Neural progenitor cell (in vitro differentiated cells): ENCODE measurements around the gene CITED4. TPM values are rescaled to one million over a fixed set of nuclear protein-coding genes. Genes with fewer than 3 reads are reported as not detected.
A peak's percentile ranks its signal among the peaks of the same experiment; 100 is the strongest.

Source experiments
- DNase-seq: peaks from one replicate; pipeline ENCODE4 v3.0.0-alpha.2; 2016; ENCODE audit warnings: low spot score
- H2AFZ ChIP-seq: fragments of 200-600 bp; sonication (generic); replicated peaks from 2 replicates; pipeline ENCODE4 v1.6.1; 2016; ENCODE audit warnings: antibody characterized with exemption
- H3F3A ChIP-seq: fragments of 200-600 bp; sonication (generic); 2 replicates; pipeline ENCODE4 v1.6.1; 2016; ENCODE audit warnings: antibody characterized with exemption, low read depth
- H3K27ac ChIP-seq: fragments of 200-600 bp; sonication (generic); 2 replicates; pipeline ENCODE4 v1.5.1; 2016; ENCODE audit warnings: mild to moderate bottlenecking
- H3K27me3 ChIP-seq: fragments of 200-600 bp; sonication (generic); 2 replicates; pipeline ENCODE4 v1.6.1; 2016; ENCODE audit warnings: mild to moderate bottlenecking, moderate library complexity
- H3K36me3 ChIP-seq: fragments of 200-600 bp; sonication (generic); 2 replicates; pipeline ENCODE4 v1.5.1; 2016
- H3K4me1 ChIP-seq: fragments of 200-600 bp; sonication (generic); 2 replicates; pipeline ENCODE4 v1.6.1; 2016; ENCODE audit warnings: mixed run types
- H3K4me2 ChIP-seq: fragments of 200-600 bp; sonication (generic); 2 replicates; pipeline ENCODE4 v1.6.1; 2016
- H3K4me3 ChIP-seq: fragments of 200-600 bp; sonication (generic); 2 replicates; pipeline ENCODE4 v1.5.1; 2016
- H3K79me2 ChIP-seq: fragments of 200-600 bp; sonication (generic); 2 replicates; pipeline ENCODE4 v1.6.1; 2016; ENCODE audit warnings: low read depth
- H3K9ac ChIP-seq: fragments of 200-600 bp; sonication (generic); 2 replicates; pipeline ENCODE4 v1.6.1; 2016
- H3K9me3 ChIP-seq: fragments of 200-600 bp; sonication (generic); 2 replicates; pipeline ENCODE4 v1.5.1; 2016; ENCODE audit warnings: low read depth
- H4K20me1 ChIP-seq: fragments of 200-600 bp; sonication (generic); 2 replicates; pipeline ENCODE4 v1.6.1; 2016; ENCODE audit warnings: low read depth
- H3K27ac Mint-ChIP-seq: 3 replicates; pipeline ENCODE4 v1.8.0; 2021; ENCODE audit warnings: mixed read lengths
- H3K27me3 Mint-ChIP-seq: 2 replicates; pipeline ENCODE4 v1.8.0; 2022; ENCODE audit warnings: low read depth, mild to moderate bottlenecking, inconsistent platforms, moderate library complexity, mixed read lengths; ENCODE audit not compliant: insufficient read depth
- H3K36me3 Mint-ChIP-seq: 3 replicates; pipeline ENCODE4 v1.8.0; 2021; ENCODE audit warnings: mixed read lengths
- H3K4me1 Mint-ChIP-seq: 3 replicates; pipeline ENCODE4 v1.8.0; 2021; ENCODE audit warnings: mixed read lengths
- H3K4me3 Mint-ChIP-seq: 3 replicates; pipeline ENCODE4 v1.8.0; 2021; ENCODE audit warnings: mild to moderate bottlenecking, moderate library complexity, mixed read lengths
- H3K9me3 Mint-ChIP-seq: 3 replicates; pipeline ENCODE4 v1.8.0; 2020; ENCODE audit warnings: mixed read lengths
- EZH2 ChIP-seq: fragments of 200-600 bp; sonication (generic); IDR thresholded peaks from 2 replicates; pipeline ENCODE4 v1.6.1; 2017; ENCODE audit warnings: antibody characterized with exemption, mild to moderate bottlenecking, moderate library complexity
- EZH2phosphoT487 ChIP-seq: fragments of 200-600 bp; sonication (generic); IDR thresholded peaks from 2 replicates; pipeline ENCODE4 v1.6.1; 2017; ENCODE audit warnings: antibody characterized with exemption
- total RNA-seq: library from RNA; depleted of rRNA; stranded (reverse); fragments of >200 nt; gene quantifications from 2 replicates; pipeline ENCODE4 v1.2.3, GENCODE V29; 2015; ENCODE audit warnings: low replicate concordance
- TF ChIP-seq, protein P1 (sequence below): fragments of 200-600 bp; sonication (generic); IDR thresholded peaks from 2 replicates; pipeline ENCODE4 v1.5.1; 2017; ENCODE audit warnings: antibody characterized with exemption, mild to moderate bottlenecking

CITED4 gene
- total RNA-seq, 1 donor from 2014 or later: 0.77 TPM

DNA sequence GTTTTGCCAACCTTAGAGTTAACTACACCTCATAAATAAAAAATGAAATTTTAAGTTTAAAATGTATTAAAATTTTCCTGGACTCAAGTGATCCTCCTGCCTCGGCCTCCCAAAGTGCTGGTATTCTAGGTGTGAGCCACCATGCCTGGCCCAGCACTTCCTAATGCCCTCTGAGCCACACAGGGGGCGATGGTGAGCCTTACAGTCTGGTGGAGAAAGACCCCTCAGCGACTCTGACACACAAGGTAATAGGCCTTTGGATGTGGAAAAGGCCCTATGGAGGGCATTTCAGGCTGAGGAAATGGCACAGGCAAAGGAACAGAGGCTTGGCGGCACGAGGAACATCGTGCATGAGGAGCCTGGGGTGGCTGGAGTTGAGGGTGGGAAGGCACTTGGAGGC, 6.7 kb downstream of the CITED4 start:
- peaks cover 27% of the 10 kb centered on the region for H3K27me3 ChIP-seq
- H3K4me2 ChIP-seq: no peak overlapping the region
- no peak overlapping the region for H3K9ac ChIP-seq
- peaks cover 18% of the 10 kb centered on the region for H3K4me1 Mint-ChIP-seq
- no peaks in the 10 kb centered on the region for H3K36me3 Mint-ChIP-seq
- no peak overlapping the region for H3K4me3 Mint-ChIP-seq
- H3K4me3 ChIP-seq: no peak overlapping the region
- TF ChIP-seq, protein P1, sequence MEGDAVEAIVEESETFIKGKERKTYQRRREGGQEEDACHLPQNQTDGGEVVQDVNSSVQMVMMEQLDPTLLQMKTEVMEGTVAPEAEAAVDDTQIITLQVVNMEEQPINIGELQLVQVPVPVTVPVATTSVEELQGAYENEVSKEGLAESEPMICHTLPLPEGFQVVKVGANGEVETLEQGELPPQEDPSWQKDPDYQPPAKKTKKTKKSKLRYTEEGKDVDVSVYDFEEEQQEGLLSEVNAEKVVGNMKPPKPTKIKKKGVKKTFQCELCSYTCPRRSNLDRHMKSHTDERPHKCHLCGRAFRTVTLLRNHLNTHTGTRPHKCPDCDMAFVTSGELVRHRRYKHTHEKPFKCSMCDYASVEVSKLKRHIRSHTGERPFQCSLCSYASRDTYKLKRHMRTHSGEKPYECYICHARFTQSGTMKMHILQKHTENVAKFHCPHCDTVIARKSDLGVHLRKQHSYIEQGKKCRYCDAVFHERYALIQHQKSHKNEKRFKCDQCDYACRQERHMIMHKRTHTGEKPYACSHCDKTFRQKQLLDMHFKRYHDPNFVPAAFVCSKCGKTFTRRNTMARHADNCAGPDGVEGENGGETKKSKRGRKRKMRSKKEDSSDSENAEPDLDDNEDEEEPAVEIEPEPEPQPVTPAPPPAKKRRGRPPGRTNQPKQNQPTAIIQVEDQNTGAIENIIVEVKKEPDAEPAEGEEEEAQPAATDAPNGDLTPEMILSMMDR: peak; percentile 47
- TF ChIP-seq EZH2: no peak
- peak; percentile 45 for DNase-seq
- peaks cover 19% of the 10 kb centered on the region for H3K4me1 ChIP-seq
- H3F3A ChIP-seq: peaks cover 10% of the 10 kb centered on the region
- peaks cover 4% of the 10 kb centered on the region for H4K20me1 ChIP-seq
- no peak overlapping the region for H3K27ac Mint-ChIP-seq
- no peaks in the 10 kb centered on the region for H3K9me3 Mint-ChIP-seq
- H3K79me2 ChIP-seq: no peaks in the 10 kb centered on the region
- no peak overlapping the region for H2AFZ ChIP-seq
- peaks cover 9% of the 10 kb centered on the region for H3K27me3 Mint-ChIP-seq
- H3K27ac ChIP-seq: no peak overlapping the region
- H3K36me3 ChIP-seq: no peaks in the 10 kb centered on the region
- H3K9me3 ChIP-seq: no peaks in the 10 kb centered on the region

DNA sequence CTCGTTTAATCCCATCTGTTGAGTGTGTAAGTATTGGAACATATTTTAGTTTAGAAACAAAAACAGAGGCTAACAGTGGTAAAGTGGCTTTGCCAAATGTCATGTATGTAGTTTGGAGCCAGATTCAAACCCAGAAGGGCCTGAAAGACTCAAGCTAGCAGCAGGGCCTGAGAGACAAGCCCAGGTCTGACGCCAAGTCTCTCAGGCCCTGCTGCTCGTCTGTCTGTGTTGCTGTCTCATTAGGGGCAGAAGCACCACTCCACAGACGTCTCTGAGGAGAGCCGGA, 8.3 kb downstream of the CITED4 start:
- no peak overlapping the region for H3K9ac ChIP-seq
- no peak overlapping the region for H3K27ac Mint-ChIP-seq
- H3K4me1 Mint-ChIP-seq: peaks cover 17% of the 10 kb centered on the region

DNA sequence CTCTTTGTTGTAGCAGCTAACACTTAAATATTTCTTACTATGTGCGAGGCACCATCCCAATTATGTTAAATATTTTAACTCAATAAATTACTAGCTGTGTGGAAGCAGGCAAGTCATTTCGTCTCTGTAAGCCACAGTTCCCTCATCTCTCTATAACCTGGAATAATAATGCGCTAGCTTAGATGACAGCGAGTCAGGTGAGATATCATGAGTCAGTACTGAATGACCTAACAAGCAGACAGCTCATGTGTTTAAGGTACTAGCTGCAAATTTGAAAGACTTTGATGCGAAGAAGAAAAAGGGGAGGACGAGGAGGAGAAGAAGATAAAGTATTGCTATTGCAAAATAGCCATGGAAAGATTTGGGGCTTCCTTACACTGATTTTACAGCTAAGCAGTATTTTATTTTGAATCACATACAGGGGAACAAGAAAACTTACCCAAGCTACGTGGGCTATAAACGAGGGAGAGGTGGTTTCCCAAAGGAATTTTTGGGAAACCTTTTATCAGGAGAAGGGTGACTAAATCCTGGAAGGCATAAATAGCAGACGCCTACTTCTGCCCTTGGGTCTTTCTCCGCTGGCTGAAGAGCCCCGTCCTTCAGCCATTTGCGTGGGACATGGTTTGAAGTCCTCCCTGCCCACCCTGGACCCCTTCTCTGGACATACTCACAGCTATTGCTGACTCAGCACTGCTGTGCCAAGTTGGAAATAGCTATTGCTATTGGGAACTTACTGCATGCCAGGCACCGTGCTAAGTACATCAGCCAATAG, 8.9 kb downstream of the CITED4 start:
- H3K4me1 ChIP-seq: peaks cover 16% of the 10 kb centered on the region
- H3K4me3 ChIP-seq: no peak overlapping the region
- Mint-ChIP-seq H3K27me3 (peaks cover 6% of the 10 kb centered on the region), H3K9me3 (no peaks in the 10 kb centered on the region), H3K4me1 (peaks cover 20% of the 10 kb centered on the region), H3K4me3 (no peak overlapping the region), H3K36me3 (no peaks in the 10 kb centered on the region), H3K27ac (no peak overlapping the region)
- H3K9me3 ChIP-seq: no peaks in the 10 kb centered on the region
- H2AFZ ChIP-seq: no peak overlapping the region
- DNase-seq: no peak
- H3K27ac ChIP-seq: no peak overlapping the region
- no peak overlapping the region for H3K9ac ChIP-seq
- H3K79me2 ChIP-seq: no peaks in the 10 kb centered on the region
- no peak for TF ChIP-seq EZH2phosphoT487
- TF ChIP-seq, protein P1: no peak
- no peak for TF ChIP-seq EZH2
- no peaks in the 10 kb centered on the region for H3K36me3 ChIP-seq
- H3K27me3 ChIP-seq: peaks cover 4% of the 10 kb centered on the region
- no peak overlapping the region for H3K4me2 ChIP-seq
- no peaks in the 10 kb centered on the region for H4K20me1 ChIP-seq
- peaks cover 9% of the 10 kb centered on the region for H3F3A ChIP-seq

More for the DNA sequence above, 8.3 kb downstream of the CITED4 start:
- H3K27ac ChIP-seq: no peak overlapping the region
- H3K36me3 ChIP-seq: no peaks in the 10 kb centered on the region
- peaks cover 19% of the 10 kb centered on the region for H3K4me1 ChIP-seq
- H3K4me2 ChIP-seq: no peak overlapping the region
- no peak overlapping the region for H3K4me3 ChIP-seq
- H3K27me3 Mint-ChIP-seq: peaks cover 6% of the 10 kb centered on the region
- TF ChIP-seq EZH2 (no peak), EZH2phosphoT487 (no peak)
- TF ChIP-seq, protein P1: no peak
- H2AFZ ChIP-seq: no peak overlapping the region
- no peaks in the 10 kb centered on the region for H3K36me3 Mint-ChIP-seq
- H3K27me3 ChIP-seq: peaks cover 10% of the 10 kb centered on the region
- H3K9me3 Mint-ChIP-seq: no peaks in the 10 kb centered on the region
- peaks cover 10% of the 10 kb centered on the region for H3F3A ChIP-seq
- DNase-seq: no peak
- no peaks in the 10 kb centered on the region for H3K79me2 ChIP-seq
- H4K20me1 ChIP-seq: no peaks in the 10 kb centered on the region
- H3K9me3 ChIP-seq: no peaks in the 10 kb centered on the region
- H3K4me3 Mint-ChIP-seq: no peak overlapping the region
